Measurements from ENCODE around the gene USP5. TPM values are rescaled to one million over a fixed set of nuclear protein-coding genes. Genes with fewer than 3 reads are reported as not detected.

USP5 gene
- total RNA-seq, 2 donors from 2014 or later, result 82.6 to 132 TPM

DNA sequence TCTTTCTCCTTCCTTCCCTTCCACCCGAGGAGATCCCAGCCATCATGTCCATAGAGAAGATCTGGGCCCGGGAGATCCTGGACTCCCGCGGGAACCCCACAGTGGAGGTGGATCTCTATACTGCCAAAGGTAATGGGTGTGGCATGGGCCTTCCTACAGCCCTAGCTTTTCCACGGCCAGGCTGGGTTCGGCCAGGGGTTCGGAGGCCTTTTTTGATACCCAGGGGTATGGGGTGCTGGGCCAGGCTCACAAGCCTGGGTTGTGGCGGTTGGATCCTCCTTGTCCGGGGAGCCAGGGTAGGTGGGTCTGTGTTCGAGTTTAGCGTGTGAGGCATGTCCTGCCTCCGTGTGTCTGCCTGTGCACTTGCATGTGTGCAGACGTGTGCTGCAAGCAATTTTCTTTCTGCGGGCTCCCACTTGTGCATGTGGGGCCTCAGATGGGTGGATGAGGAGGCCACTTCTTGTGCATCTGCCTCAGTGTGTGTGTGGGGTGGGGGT is 63.9 kb downstream of the USP5 start:
- intact Hi-C loops (cut with DNase I), result no loop called here
- Histone ChIP-seq H3K4me3 (no peak overlapping the region), H3K36me3 (no peaks in the 10 kb centered on the region), H3K27ac (no peak overlapping the region), H3K27me3 (no peaks in the 10 kb centered on the region), H3K9ac (ENCODE audit: low read depth in 2 of 2, low read length in 2 of 2) (no peak overlapping the region), H3K4me1 (no peaks in the 10 kb centered on the region), H3K9me3 (no peaks in the 10 kb centered on the region)
- TF ChIP-seq, protein P1, sequence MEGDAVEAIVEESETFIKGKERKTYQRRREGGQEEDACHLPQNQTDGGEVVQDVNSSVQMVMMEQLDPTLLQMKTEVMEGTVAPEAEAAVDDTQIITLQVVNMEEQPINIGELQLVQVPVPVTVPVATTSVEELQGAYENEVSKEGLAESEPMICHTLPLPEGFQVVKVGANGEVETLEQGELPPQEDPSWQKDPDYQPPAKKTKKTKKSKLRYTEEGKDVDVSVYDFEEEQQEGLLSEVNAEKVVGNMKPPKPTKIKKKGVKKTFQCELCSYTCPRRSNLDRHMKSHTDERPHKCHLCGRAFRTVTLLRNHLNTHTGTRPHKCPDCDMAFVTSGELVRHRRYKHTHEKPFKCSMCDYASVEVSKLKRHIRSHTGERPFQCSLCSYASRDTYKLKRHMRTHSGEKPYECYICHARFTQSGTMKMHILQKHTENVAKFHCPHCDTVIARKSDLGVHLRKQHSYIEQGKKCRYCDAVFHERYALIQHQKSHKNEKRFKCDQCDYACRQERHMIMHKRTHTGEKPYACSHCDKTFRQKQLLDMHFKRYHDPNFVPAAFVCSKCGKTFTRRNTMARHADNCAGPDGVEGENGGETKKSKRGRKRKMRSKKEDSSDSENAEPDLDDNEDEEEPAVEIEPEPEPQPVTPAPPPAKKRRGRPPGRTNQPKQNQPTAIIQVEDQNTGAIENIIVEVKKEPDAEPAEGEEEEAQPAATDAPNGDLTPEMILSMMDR (IDR thresholded peaks at IDR 0.05), result no peak
- DNase-seq, result no peak

Other genes with a start within 250 kb of the USP5 start
- 100 to 1,000 TPM; 153 to 199 TPM for gene CHD4, start 244.8 kb upstream of the USP5 start, total RNA-seq
- gene LPAR5, start 216.2 kb upstream of the USP5 start, total RNA-seq, result 10 to 100 TPM; 27.0 to 32.7 TPM
- 1 to 10 TPM; 1.6 to 1.9 TPM for gene ACRBP, start 204.7 kb upstream of the USP5 start, total RNA-seq
- gene ING4, start 189.0 kb upstream of the USP5 start, total RNA-seq, result 10 to 100 TPM; 20.0 to 33.8 TPM
- gene ZNF384, start 162.8 kb upstream of the USP5 start, total RNA-seq, result 10 to 100 TPM; 50.0 to 53.6 TPM
- 1 to 10 TPM in 1 of 2 donors, under 1 TPM in 1; 0.44 to 1.2 TPM for gene PIANP, start 151.3 kb upstream of the USP5 start, total RNA-seq
- 10 to 100 TPM; 33.3 to 47.6 TPM for gene COPS7A, start 128.1 kb upstream of the USP5 start, total RNA-seq
- gene MLF2, start 99.0 kb upstream of the USP5 start, total RNA-seq, result 100 to 1,000 TPM; 199 to 212 TPM
- 100 to 1,000 TPM; 169 to 182 TPM for gene PTMS, start 85.8 kb upstream of the USP5 start, total RNA-seq
- gene LAG3, start 79.6 kb upstream of the USP5 start, total RNA-seq, result 1 to 10 TPM; 1.0 to 1.2 TPM
- 10 to 100 TPM in 1 of 2 donors, 1 to 10 TPM in 1; 6.2 to 13.4 TPM for gene CD4, start 62.6 kb upstream of the USP5 start, total RNA-seq
- gene GPR162, start 30.3 kb upstream of the USP5 start, total RNA-seq, result 1 to 10 TPM; 1.9 to 2.7 TPM
- gene P3H3, start 23.7 kb upstream of the USP5 start, total RNA-seq, result 1 to 10 TPM; 4.4 to 5.3 TPM
- under 1 TPM; 0.62 to 0.72 TPM for gene GNB3, start 11.2 kb upstream of the USP5 start, total RNA-seq
- 10 to 100 TPM; 11.4 to 63.7 TPM for gene CDCA3, start 864 bp upstream of the USP5 start, total RNA-seq
- 1,000 to 10,000 TPM; 1,097 to 1,106 TPM for gene TPI1, start 15.4 kb downstream of the USP5 start, total RNA-seq
- gene SPSB2, start 21.2 kb downstream of the USP5 start, total RNA-seq, result 10 to 100 TPM in 1 of 2 donors, 1 to 10 TPM in 1; 8.4 to 19.8 TPM
- 1 to 10 TPM; 7.3 to 8.0 TPM for gene LRRC23, start 52.7 kb downstream of the USP5 start, total RNA-seq
- 10 to 100 TPM in 1 of 2 donors, 1 to 10 TPM in 1; 7.6 to 15.7 TPM for gene ENO2, start 62.4 kb downstream of the USP5 start, total RNA-seq
- 100 to 1,000 TPM in 1 of 2 donors, 10 to 100 TPM in 1; 67.5 to 103 TPM for gene ATN1, start 75.8 kb downstream of the USP5 start, total RNA-seq
- not detected for gene RNU7-1, start 91.7 kb downstream of the USP5 start, total RNA-seq
- gene C12orf57, start 91.9 kb downstream of the USP5 start, total RNA-seq, result 100 to 1,000 TPM; 114 to 206 TPM
- 10 to 100 TPM; 44.8 to 48.1 TPM for gene PTPN6, start 99.2 kb downstream of the USP5 start, total RNA-seq
- gene PHB2, start 118.5 kb downstream of the USP5 start, total RNA-seq, result 100 to 1,000 TPM; 233 to 323 TPM
- gene EMG1, start 118.8 kb downstream of the USP5 start, total RNA-seq, result 10 to 100 TPM; 27.2 to 62.3 TPM
- gene LPCAT3, start 166.3 kb downstream of the USP5 start, total RNA-seq, result 10 to 100 TPM; 71.8 to 77.9 TPM
- 10 to 100 TPM; 35.8 to 97.2 TPM for gene C1S, start 208.6 kb downstream of the USP5 start, total RNA-seq
- gene C1R, start 240.3 kb downstream of the USP5 start, total RNA-seq, result 100 to 1,000 TPM in 1 of 2 donors, 10 to 100 TPM in 1; 40.1 to 104 TPM